ENCODE measurements around the gene TLE5. TPM values are rescaled to one million over a fixed set of nuclear protein-coding genes. Genes with fewer than 3 reads are reported as not detected.
A peak's percentile ranks its signal among the peaks of the same experiment; 100 is the strongest.

The TLE5 gene
- total and polyA plus RNA-seq, 7 donors = 390 to 786 (median 552) TPM

DNA sequence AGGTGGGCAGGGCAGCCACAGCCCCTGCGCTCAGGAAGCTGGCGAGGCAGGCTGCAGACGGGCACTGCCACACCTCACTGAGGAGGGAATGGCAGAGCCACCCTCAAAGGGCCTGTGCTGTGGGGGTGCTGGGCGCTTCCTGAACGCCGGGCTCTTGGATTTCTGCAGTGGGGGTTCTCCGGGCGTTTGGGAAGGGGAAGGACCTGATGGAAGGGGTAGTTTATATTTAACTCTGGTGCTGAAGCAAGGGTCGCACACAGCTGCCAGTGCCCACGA is 42.4 kb upstream of the TLE5 start:
- H3K27ac ChIP-seq = no peak overlapping the region
- peaks cover 32% of the 10 kb centered on the region for H3K4me1 ChIP-seq
- 67 to 82% (median 71%) methylated on average over 10 of the region's 10 CpGs for WGBS, 3 donors
- intact Hi-C loops (cut with DNase I) = no loop called here
- no peak overlapping the region for H3K4me3 ChIP-seq
- no peaks in the 10 kb centered on the region for H3K27me3 ChIP-seq (ENCODE audit: insufficient read depth in 3 of 3, low read length in 2 of 3)
- no peaks in the 10 kb centered on the region for H3K9me3 ChIP-seq
- DNase-seq (no peak), ATAC-seq (no peak)
- TF ChIP-seq, protein P1, sequence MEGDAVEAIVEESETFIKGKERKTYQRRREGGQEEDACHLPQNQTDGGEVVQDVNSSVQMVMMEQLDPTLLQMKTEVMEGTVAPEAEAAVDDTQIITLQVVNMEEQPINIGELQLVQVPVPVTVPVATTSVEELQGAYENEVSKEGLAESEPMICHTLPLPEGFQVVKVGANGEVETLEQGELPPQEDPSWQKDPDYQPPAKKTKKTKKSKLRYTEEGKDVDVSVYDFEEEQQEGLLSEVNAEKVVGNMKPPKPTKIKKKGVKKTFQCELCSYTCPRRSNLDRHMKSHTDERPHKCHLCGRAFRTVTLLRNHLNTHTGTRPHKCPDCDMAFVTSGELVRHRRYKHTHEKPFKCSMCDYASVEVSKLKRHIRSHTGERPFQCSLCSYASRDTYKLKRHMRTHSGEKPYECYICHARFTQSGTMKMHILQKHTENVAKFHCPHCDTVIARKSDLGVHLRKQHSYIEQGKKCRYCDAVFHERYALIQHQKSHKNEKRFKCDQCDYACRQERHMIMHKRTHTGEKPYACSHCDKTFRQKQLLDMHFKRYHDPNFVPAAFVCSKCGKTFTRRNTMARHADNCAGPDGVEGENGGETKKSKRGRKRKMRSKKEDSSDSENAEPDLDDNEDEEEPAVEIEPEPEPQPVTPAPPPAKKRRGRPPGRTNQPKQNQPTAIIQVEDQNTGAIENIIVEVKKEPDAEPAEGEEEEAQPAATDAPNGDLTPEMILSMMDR (IDR thresholded peaks at IDR 0.05) = no peak
- no peaks in the 10 kb centered on the region for H3K36me3 ChIP-seq (ENCODE audit: insufficient read depth in 1 of 2, low read depth in 1 of 2)

DNA sequence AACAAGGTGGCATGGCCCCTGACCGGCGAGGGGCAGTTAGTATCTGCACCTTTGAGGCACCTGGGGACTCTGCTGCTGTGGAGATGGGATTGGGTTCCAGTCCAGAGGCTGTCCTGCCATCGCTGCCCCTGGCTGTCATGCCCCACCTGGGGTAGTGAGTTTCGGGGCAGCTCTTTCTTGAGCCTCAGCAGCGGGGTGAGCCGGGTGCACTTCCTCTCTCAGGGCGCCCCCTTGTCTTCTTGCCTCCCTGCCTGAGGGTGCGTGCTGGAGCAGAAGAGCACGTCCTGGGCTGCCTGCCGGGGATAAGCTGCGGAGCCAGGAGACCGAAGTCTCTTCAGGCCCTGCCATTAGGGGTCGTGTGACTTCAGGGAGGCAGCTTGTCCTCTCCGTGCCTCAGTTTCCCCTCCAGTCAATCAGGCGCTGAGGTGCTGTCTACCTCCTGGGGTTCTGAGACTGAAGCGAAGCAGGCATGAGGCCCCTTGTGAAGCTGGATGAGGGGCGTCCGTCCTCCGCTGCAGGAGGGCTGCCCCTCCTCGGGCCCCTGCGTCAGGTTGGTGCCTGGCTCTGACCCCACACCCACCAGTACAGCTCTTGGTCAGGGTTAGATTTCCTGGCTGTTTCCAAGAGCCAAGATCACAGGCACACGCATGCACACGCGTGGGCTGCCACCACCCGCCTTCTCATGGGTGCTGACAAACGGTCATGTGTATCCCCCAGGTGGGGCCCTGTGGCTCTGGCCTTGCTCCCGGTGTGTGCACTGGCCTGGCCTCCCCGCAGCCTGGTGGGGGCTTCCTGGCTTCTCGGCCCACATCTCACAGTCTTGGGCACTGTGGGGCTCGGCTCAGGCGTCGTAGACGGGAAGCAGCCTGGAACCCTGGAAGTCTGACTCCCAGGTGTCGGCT is 40.2 kb upstream of the TLE5 start:
- Histone ChIP-seq H3K27ac (no peak overlapping the region), H3K27me3 (ENCODE audit: insufficient read depth in 3 of 3, low read length in 2 of 3) (no peaks in the 10 kb centered on the region), H3K4me3 (no peak overlapping the region), H3K9me3 (no peaks in the 10 kb centered on the region), H3K36me3 (ENCODE audit: insufficient read depth in 1 of 2, low read depth in 1 of 2) (no peaks in the 10 kb centered on the region), H3K4me1 (peaks cover 54% of the 10 kb centered on the region)
- DNase-seq (no peak), ATAC-seq (no peak)
- intact Hi-C loops (cut with DNase I) = no loop called here
- TF ChIP-seq, protein P1 (IDR thresholded peaks at IDR 0.05) = no peak
- 88 to 91% (median 90%) methylated on average over 34 of the region's 34 CpGs for WGBS, 3 donors

DNA sequence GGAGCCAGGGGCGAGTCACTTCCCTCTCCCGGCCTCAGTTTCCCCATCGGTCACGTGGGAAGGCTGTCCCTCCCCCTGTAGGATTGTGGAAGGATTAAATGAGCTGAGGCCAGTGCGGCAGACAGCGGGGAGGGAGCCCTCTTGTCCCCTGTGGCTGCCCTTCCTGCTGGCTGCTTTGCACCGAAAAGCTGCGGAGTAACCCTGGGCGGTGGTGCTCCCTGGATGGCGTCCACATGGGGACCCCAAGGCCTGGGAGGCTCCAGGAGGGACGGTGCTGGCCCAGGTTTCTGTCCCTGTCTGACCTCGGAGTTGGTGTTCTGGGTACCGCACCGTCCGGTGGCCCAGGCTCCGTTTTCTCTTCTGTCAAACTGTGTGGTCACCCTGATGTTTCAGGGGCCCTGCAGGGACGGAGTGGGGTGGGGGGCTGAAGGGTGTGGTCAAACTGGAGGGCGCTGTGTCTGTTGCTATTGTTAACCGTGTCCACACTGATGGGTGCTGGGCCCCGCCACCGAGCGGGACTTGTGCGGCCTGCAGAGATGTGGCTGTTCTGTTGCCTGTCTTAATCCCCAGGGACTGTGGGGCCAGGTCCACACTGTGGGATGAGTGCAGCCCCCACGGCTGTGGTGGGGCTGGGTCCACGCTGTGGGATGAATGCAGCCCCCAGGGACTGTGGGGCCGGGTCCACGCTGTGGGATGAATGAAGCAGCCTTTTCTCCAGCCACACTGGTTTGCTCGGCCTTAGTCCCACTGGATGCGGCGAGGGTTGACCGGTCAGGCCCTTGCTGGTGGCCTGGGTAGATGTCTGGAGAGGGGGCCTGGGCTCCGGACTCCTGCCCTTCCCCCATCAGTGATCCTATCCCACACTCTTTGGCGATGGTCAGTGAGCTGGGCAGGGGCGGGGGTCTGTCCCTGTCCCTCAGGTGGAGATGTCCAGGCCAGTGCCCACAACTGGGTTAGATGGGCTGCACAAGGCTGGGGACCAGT is 38.7 kb upstream of the TLE5 start:
- intact Hi-C loops (cut with DNase I) = no loop called here
- H3K36me3 ChIP-seq (ENCODE audit: insufficient read depth in 1 of 2, low read depth in 1 of 2) = no peaks in the 10 kb centered on the region
- ATAC-seq (no peak), DNase-seq (no peak)
- 54 to 66% (median 56%) methylated on average over 32 to 34 of the region's 34 CpGs for WGBS, 3 donors
- TF ChIP-seq, protein P1 (IDR thresholded peaks at IDR 0.05) = no peak
- no peak overlapping the region for H3K4me3 ChIP-seq
- peak overlapping the region; percentile 7 for H3K27ac ChIP-seq
- no peaks in the 10 kb centered on the region for H3K27me3 ChIP-seq (ENCODE audit: insufficient read depth in 3 of 3, low read length in 2 of 3)
- H3K4me1 ChIP-seq = peaks cover 68% of the 10 kb centered on the region
- no peaks in the 10 kb centered on the region for H3K9me3 ChIP-seq

DNA sequence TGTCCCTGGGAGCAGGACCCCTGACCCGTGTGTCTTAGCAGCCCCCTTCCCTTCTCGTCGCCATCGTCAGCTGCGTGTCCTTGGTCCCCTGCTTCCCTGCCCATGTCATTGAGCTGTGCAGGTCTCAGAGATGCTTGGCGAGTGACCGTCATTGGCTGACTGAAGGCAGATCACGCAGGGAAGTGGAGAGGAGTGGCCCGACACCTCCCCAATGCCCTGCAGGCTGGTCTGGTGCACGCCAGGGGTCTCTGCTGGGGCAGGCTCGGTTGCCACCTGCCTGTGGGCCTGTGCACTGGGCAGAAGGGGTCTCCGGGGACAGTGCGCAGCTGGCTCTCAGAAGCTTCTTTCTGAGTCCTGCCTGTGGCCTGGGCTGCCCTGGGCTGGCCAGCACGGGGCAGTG is 38.0 kb upstream of the TLE5 start:
- WGBS, 3 donors = 49 to 72% (median 50%) methylated on average over 11 to 14 of the region's 14 CpGs
- no peaks in the 10 kb centered on the region for H3K9me3 ChIP-seq
- DNase-seq (no peak), ATAC-seq (no peak)
- TF ChIP-seq, protein P1 (IDR thresholded peaks at IDR 0.05) = no peak
- intact Hi-C loops (cut with DNase I) = no loop called here
- peak overlapping the region; percentile 7 for H3K27ac ChIP-seq
- no peaks in the 10 kb centered on the region for H3K27me3 ChIP-seq (ENCODE audit: insufficient read depth in 3 of 3, low read length in 2 of 3)
- H3K4me1 ChIP-seq = peaks cover 74% of the 10 kb centered on the region
- H3K4me3 ChIP-seq = peak overlapping the region; percentile 14
- H3K36me3 ChIP-seq (ENCODE audit: insufficient read depth in 1 of 2, low read depth in 1 of 2) = no peaks in the 10 kb centered on the region

Measured in psoas muscle (tissue), 8 donors.